IMR-90 (cell line): Measurements from ENCODE around the gene EVI5. TPM values are rescaled to one million over a fixed set of nuclear protein-coding genes. Genes with fewer than 3 reads are reported as not detected.

Experiments
- ATAC-seq: fragments of 200-7000 bp; cut with Tn5 transposase; 2 replicates; pipeline ENCODE4 v1.9.1; 2020; ENCODE audit warnings: low read depth, mild to moderate bottlenecking, moderate library complexity
- BruUV-seq: library from RNA; stranded (reverse); fragments of 400-500 nt; replicated peaks from 2 replicates; lab custom pipeline; 2021; lab: Mats Ljungman, UMichigan
- CTCF ChIA-PET: fragments of 300-600 bp; formaldehyde crosslinking; extraction: SDS; loops from one replicate; lab custom pipeline; 2021; ENCODE audit warnings: antibody characterized with exemption; lab: Yijun Ruan, JAX
- POLR2A ChIA-PET: fragments of 300-600 bp; sonication (Branson Sonifier 250); formaldehyde crosslinking; loops from one replicate; lab custom pipeline; 2022; ENCODE audit warnings: antibody characterized with exemption; ENCODE audit not compliant: unreplicated experiment; lab: Charles Lee
- DNase-seq: peaks from one replicate; pipeline ENCODE4 v3.0.0; 2013
- H2AFZ ChIP-seq: replicated peaks from 2 replicates; pipeline ENCODE3; 2013; ENCODE audit warnings: low read length, mild to moderate bottlenecking; ENCODE audit not compliant: poor library complexity
- H2AK5ac ChIP-seq: 2 replicates; pipeline ENCODE4 v1.6.1; 2013; ENCODE audit warnings: low read depth, low read length, inconsistent platforms
- H2AK9ac ChIP-seq: replicated peaks from 2 replicates; pipeline ENCODE3; 2013; ENCODE audit warnings: mild to moderate bottlenecking, low read depth, low read length, moderate library complexity; ENCODE audit not compliant: poor library complexity
- H2BK120ac ChIP-seq: 2 replicates; pipeline ENCODE4 v1.6.1; 2013; ENCODE audit warnings: low read depth, low read length, inconsistent platforms
- H2BK15ac ChIP-seq: 3 replicates; pipeline ENCODE4 v1.6.1; 2013; ENCODE audit warnings: low read depth, low read length, inconsistent platforms
- H2BK20ac ChIP-seq: 2 replicates; pipeline ENCODE4 v1.6.1; 2013; ENCODE audit warnings: low read depth, mild to moderate bottlenecking, inconsistent platforms, low read length, moderate library complexity
- H2BK5ac ChIP-seq: 2 replicates; pipeline ENCODE4 v1.6.1; 2013; ENCODE audit warnings: mild to moderate bottlenecking, low read depth, low read length, inconsistent platforms; ENCODE audit not compliant: poor library complexity, severe bottlenecking
- H3K14ac ChIP-seq: replicated peaks from 2 replicates; pipeline ENCODE4 v1.6.1; 2013; ENCODE audit warnings: low read depth, low read length, inconsistent platforms
- H3K18ac ChIP-seq: 2 replicates; pipeline ENCODE4 v1.6.1; 2013; ENCODE audit warnings: low read depth, low read length, control low read depth
- H3K23ac ChIP-seq: 2 replicates; pipeline ENCODE4 v1.6.1; 2013; ENCODE audit warnings: low read depth, low read length, inconsistent platforms
- H3K27ac ChIP-seq: 2 replicates; pipeline ENCODE4 v1.5.1; 2013; ENCODE audit warnings: mild to moderate bottlenecking, control low read depth, low read length; ENCODE audit not compliant: insufficient read depth
- H3K27me3 ChIP-seq: 2 replicates; pipeline ENCODE4 v1.6.1; 2013; ENCODE audit warnings: low read length; ENCODE audit not compliant: control insufficient read depth, insufficient read depth
- H3K36me3 ChIP-seq: 2 replicates; pipeline ENCODE4 v1.6.1; 2013; ENCODE audit warnings: low read length, mixed read lengths; ENCODE audit not compliant: control insufficient read depth, insufficient read depth
- H3K4ac ChIP-seq: 2 replicates; pipeline ENCODE4 v1.6.1; 2013; ENCODE audit warnings: low read depth, low read length, inconsistent platforms
- H3K4me1 ChIP-seq: 2 replicates; pipeline ENCODE4 v1.6.1; 2013; ENCODE audit warnings: low read length, mixed read lengths; ENCODE audit not compliant: control insufficient read depth, insufficient read depth
- H3K4me2 ChIP-seq: 2 replicates; pipeline ENCODE4 v1.6.1; 2013; ENCODE audit warnings: low read depth, mild to moderate bottlenecking, control low read depth, low read length, moderate library complexity
- H3K4me3 ChIP-seq: 2 replicates; pipeline ENCODE4 v1.5.1; 2013; ENCODE audit warnings: low read depth, mild to moderate bottlenecking, control low read depth, low read length, moderate library complexity; ENCODE audit not compliant: insufficient read depth
- H3K56ac ChIP-seq: 2 replicates; pipeline ENCODE4 v1.6.1; 2013; ENCODE audit warnings: low read length, inconsistent platforms; ENCODE audit not compliant: insufficient read depth; ENCODE audit errors: extremely low read depth
- H3K79me1 ChIP-seq, 2 experiments: 2 replicates each; pipeline ENCODE4 v1.6.1; 2013; ENCODE audit warnings: low read length in 2 of 2, inconsistent platforms in 1 of 2, low read depth in 1 of 2
- H3K9ac ChIP-seq: 2 replicates; pipeline ENCODE4 v1.6.1; 2013; ENCODE audit warnings: low read depth, low read length, control low read depth
- H3K9me1 ChIP-seq: 2 replicates; pipeline ENCODE4 v1.6.1; 2013; ENCODE audit warnings: low read length, inconsistent platforms; ENCODE audit not compliant: insufficient read depth
- H3K9me3 ChIP-seq: 2 replicates; pipeline ENCODE4 v1.6.1; 2013; ENCODE audit warnings: low read length; ENCODE audit not compliant: control insufficient read depth, insufficient read depth
- H4K20me1 ChIP-seq: 2 replicates; pipeline ENCODE4 v1.6.1; 2013; ENCODE audit warnings: low read length, inconsistent platforms; ENCODE audit not compliant: insufficient read depth
- H4K5ac ChIP-seq: 2 replicates; pipeline ENCODE4 v1.6.1; 2013; ENCODE audit warnings: mild to moderate bottlenecking, low read depth, low read length, control low read depth
- H4K8ac ChIP-seq, 2 experiments: 2 replicates each; pipeline ENCODE4 v1.6.1; 2013; ENCODE audit warnings: low read depth in 2 of 2, low read length in 2 of 2, control low read depth in 1 of 2, inconsistent platforms in 1 of 2
- H4K91ac ChIP-seq: 2 replicates; pipeline ENCODE4 v1.6.1; 2013; ENCODE audit warnings: low read depth, low read length, inconsistent platforms; ENCODE audit not compliant: insufficient read depth
- BHLHE40 ChIP-seq: fragments of 150-350 bp; IDR thresholded peaks from 2 replicates; pipeline ENCODE4 v1.6.1; 2016; ENCODE audit warnings: mild to moderate bottlenecking, low read depth, low read length
- CEBPB ChIP-seq: IDR thresholded peaks from 2 replicates; pipeline ENCODE4 v1.6.1; 2012; ENCODE audit warnings: low read depth, low read length, improper control_type of control experiment
- CHD1 ChIP-seq: IDR thresholded peaks from 2 replicates; pipeline ENCODE4 v1.6.1; 2012; ENCODE audit warnings: low read depth, low read length, improper control_type of control experiment
- ELK1 ChIP-seq: fragments of 150-350 bp; IDR thresholded peaks from 2 replicates; pipeline ENCODE4 v1.6.1; 2016; ENCODE audit warnings: low read depth, mild to moderate bottlenecking, low read length, moderate library complexity, borderline replicate concordance
- FOS ChIP-seq: fragments of 150-350 bp; IDR thresholded peaks from 2 replicates; pipeline ENCODE4 v1.6.1; 2016; ENCODE audit warnings: low read depth, low read length
- MAFK ChIP-seq: IDR thresholded peaks from 2 replicates; pipeline ENCODE4 v1.6.1; 2012; ENCODE audit warnings: low read depth, low read length, improper control_type of control experiment
- MXI1 ChIP-seq: IDR thresholded peaks from 2 replicates; pipeline ENCODE4 v1.6.1; 2012; ENCODE audit warnings: low read depth, mild to moderate bottlenecking, low read length, moderate library complexity, borderline replicate concordance
- NFE2L2 ChIP-seq: fragments of 150-350 bp; IDR thresholded peaks from 2 replicates; pipeline ENCODE4 v1.6.1; 2016; ENCODE audit warnings: low read depth, mild to moderate bottlenecking, low read length
- RAD21 ChIP-seq: IDR thresholded peaks from 2 replicates; pipeline ENCODE4 v1.6.1; 2012; ENCODE audit warnings: low read length, improper control_type of control experiment
- RCOR1 ChIP-seq: IDR thresholded peaks from 2 replicates; pipeline ENCODE4 v1.6.1; 2012; ENCODE audit warnings: mild to moderate bottlenecking, low read length, improper control_type of control experiment; ENCODE audit not compliant: insufficient replicate concordance
- SMC3 ChIP-seq: fragments of 150-350 bp; IDR thresholded peaks from 2 replicates; pipeline ENCODE4 v1.6.1; 2016; ENCODE audit warnings: low read depth, mild to moderate bottlenecking, antibody characterized with exemption, low read length, moderate library complexity
- WGBS, 2 experiments: methylation state at CpG; one replicate each; pipeline versions ENCODE4 v1.1.5 to v1.1.7; 2013; ENCODE audit warnings: missing lambda C conversion rate in 2 of 2; ENCODE audit not compliant: insufficient read length in 1 of 2; ENCODE audit errors: extremely low coverage in 2 of 2; 5-methylcytosine and 5-hydroxymethylcytosine counted together
- dilution Hi-C: fragments of 300-500 bp; cut with HindIII; formaldehyde crosslinking; loops from one replicate; pipeline ENCODE4 v1.14.3; 2018; ENCODE audit warnings: low sequenced_read_pairs; ENCODE audit not compliant: unreplicated experiment
- in situ Hi-C: fragments of 300-500 bp; cut with MboI; formaldehyde crosslinking; loops from 3 replicates; pipeline ENCODE4 v1.14.3; 2019; ENCODE audit warnings: low sequenced_read_pairs, inconsistent platforms, mixed read lengths
- intact Hi-C: fragments of 100-400 bp; cut with micrococcal nuclease; formaldehyde crosslinking; loops from 2 replicates; pipeline ENCODE4 v1.10.0; 2022
- polyA plus RNA-seq, 3 experiments: library from polyadenylated mRNA; depleted of rRNA; stranded (reverse); fragments of >200 nt; gene quantifications; 2 replicates each; pipeline ENCODE4 v1.2.3, GENCODE V29; 2012; ENCODE audit warnings: low replicate concordance in 1 of 3
- total RNA-seq: library from RNA; depleted of rRNA; stranded (reverse); fragments of >200 nt; gene quantifications from 2 replicates; pipeline ENCODE4 v1.2.3, GENCODE V29; 2012
- TF ChIP-seq, protein P1 (sequence below): conservative IDR thresholded peaks from 2 replicates; pipeline ENCODE4 v1.5.1; 2012; ENCODE audit warnings: mild to moderate bottlenecking, low read depth, low read length, improper control_type of control experiment

The EVI5 gene
- total and polyA plus RNA-seq, 2 of the 4 experiments (the other 2 are of a cell fraction) = 13.9 to 26.9 TPM

DNA sequence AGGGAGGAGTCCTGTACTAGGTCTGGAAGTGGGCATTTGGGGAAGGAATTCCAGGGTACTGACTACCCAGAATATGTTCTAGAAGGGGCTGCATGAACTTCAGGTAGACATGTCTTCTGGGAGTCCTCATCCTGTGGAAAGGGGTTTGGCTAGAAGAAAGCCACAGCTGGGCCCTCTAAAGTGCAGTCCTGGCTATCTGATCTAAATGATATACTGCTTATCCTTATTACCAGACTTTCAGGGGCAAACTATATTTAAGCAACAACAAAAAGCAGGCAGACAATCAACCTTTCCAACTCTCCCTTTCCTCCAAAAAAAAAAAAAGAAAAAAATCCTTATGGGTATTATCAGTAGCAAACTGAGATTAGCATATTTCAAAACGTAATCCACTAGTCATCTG lies 268.3 kb downstream of the EVI5 start:
- Histone ChIP-seq H2AK9ac (no peak overlapping the region), H3K4me3 (no peak overlapping the region), H3K36me3 (0 out of 2 replicates have a peak, but pooled peaks cover 1% of the 10 kb centered on the region), H3K4me2 (no peak overlapping the region), H4K5ac (no peak overlapping the region), H4K91ac (no peak overlapping the region), H3K9ac (no peak overlapping the region), H3K4me1 (no peaks in the 10 kb centered on the region), H3K4ac (no peak overlapping the region), H3K9me1 (no peaks in the 10 kb centered on the region), H3K79me1 (no peaks in the 10 kb centered on the region; a peak in 1 of 4 replicates), H3K23ac (no peak overlapping the region), H2AK5ac (no peak overlapping the region), H3K14ac (no peak overlapping the region), H4K8ac (no peak overlapping the region), H3K9me3 (no peaks in the 10 kb centered on the region), H2BK20ac (no peak overlapping the region), H3K27me3 (no peaks in the 10 kb centered on the region), H3K56ac (no peak overlapping the region), H2BK120ac (no peak overlapping the region), H3K18ac (no peak overlapping the region), H2AFZ (no peak overlapping the region), H4K20me1 (no peaks in the 10 kb centered on the region), H2BK5ac (no peak overlapping the region), H2BK15ac (no peak overlapping the region), H3K27ac (no peak overlapping the region)
- BruUV-seq = no TSS peak
- ChIA-PET POLR2A (no interaction called here), CTCF (no interaction called here)
- WGBS, 2 experiments = no CpG with 5 or more reads among the region's 1 CpG
- in situ Hi-C loops = no loop called here
- dilution Hi-C loops = no loop called here
- DNase-seq (no peak), ATAC-seq (no peak)
- intact Hi-C loops = no loop called here
- TF ChIP-seq SMC3 (no peak), FOS (no peak), NFE2L2 (no peak), BHLHE40 (no peak), RCOR1 (no peak), RAD21 (no peak), MAFK (no peak), ELK1 (no peak), CEBPB (no peak), MXI1 (no peak), CHD1 (no peak)
- TF ChIP-seq, protein P1, sequence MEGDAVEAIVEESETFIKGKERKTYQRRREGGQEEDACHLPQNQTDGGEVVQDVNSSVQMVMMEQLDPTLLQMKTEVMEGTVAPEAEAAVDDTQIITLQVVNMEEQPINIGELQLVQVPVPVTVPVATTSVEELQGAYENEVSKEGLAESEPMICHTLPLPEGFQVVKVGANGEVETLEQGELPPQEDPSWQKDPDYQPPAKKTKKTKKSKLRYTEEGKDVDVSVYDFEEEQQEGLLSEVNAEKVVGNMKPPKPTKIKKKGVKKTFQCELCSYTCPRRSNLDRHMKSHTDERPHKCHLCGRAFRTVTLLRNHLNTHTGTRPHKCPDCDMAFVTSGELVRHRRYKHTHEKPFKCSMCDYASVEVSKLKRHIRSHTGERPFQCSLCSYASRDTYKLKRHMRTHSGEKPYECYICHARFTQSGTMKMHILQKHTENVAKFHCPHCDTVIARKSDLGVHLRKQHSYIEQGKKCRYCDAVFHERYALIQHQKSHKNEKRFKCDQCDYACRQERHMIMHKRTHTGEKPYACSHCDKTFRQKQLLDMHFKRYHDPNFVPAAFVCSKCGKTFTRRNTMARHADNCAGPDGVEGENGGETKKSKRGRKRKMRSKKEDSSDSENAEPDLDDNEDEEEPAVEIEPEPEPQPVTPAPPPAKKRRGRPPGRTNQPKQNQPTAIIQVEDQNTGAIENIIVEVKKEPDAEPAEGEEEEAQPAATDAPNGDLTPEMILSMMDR = no peak
